WTC11 (cell line): ENCODE measurements around the gene SYNJ2. TPM values are rescaled to one million over a fixed set of nuclear protein-coding genes. Genes with fewer than 3 reads are reported as not detected.

Experiments used
- ATAC-seq: fragments of 200-7000 bp; cut with Tn5 transposase; 2 replicates; pipeline ENCODE4 v1.10.0; 2021; ENCODE audit warnings: mild to moderate bottlenecking, moderate library complexity
- CTCF ChIA-PET: fragments of 300-600 bp; sonication (Branson Sonifier 250); formaldehyde crosslinking; loops from one replicate; lab custom pipeline; 2021; ENCODE audit warnings: antibody characterized with exemption; lab: Charles Lee
- POLR2A ChIA-PET: fragments of 350-600 bp; sonication (Branson Sonifier 250); formaldehyde crosslinking; loops from one replicate; lab custom pipeline; 2021; ENCODE audit warnings: antibody characterized with exemption; lab: Charles Lee
- DNase-seq: peaks from one replicate; pipeline ENCODE4 v3.0.0; 2021; ENCODE audit warnings: low spot score
- H3K27ac Mint-ChIP-seq: 2 replicates; pipeline ENCODE4 v1.8.0; 2021; ENCODE audit warnings: mixed read lengths
- H3K27me3 Mint-ChIP-seq: 2 replicates; pipeline ENCODE4 v1.8.0; 2021; ENCODE audit warnings: low read depth, mild to moderate bottlenecking, moderate library complexity, mixed read lengths
- H3K36me3 Mint-ChIP-seq: 2 replicates; pipeline ENCODE4 v1.8.0; 2021; ENCODE audit warnings: mixed read lengths
- H3K4me1 Mint-ChIP-seq: 2 replicates; pipeline ENCODE4 v1.8.0; 2022; ENCODE audit warnings: mixed read lengths
- H3K4me3 Mint-ChIP-seq: 2 replicates; pipeline ENCODE4 v1.8.0; 2021; ENCODE audit warnings: mild to moderate bottlenecking, moderate library complexity, mixed read lengths
- H3K9me3 Mint-ChIP-seq: 2 replicates; pipeline ENCODE4 v1.8.0; 2021; ENCODE audit warnings: mixed read lengths
- AR ChIP-seq: fragments of 250-450 bp; sonication (Bioruptor Pico); IDR thresholded peaks from 2 replicates; pipeline ENCODE4 v1.9.0; 2021; ENCODE audit warnings: mild to moderate bottlenecking
- ATF3 ChIP-seq: sonication (generic); formaldehyde crosslinking; conservative IDR thresholded peaks from 2 replicates; pipeline ENCODE4 v1.8.1; 2022; ENCODE audit warnings: mild to moderate bottlenecking, missing genetic modification reagents
- ESRRA ChIP-seq: sonication (generic); formaldehyde crosslinking; IDR thresholded peaks from 2 replicates; pipeline ENCODE4 v1.8.1; 2022; ENCODE audit warnings: mild to moderate bottlenecking, missing genetic modification reagents, borderline replicate concordance
- GABPB1 ChIP-seq: sonication (generic); formaldehyde crosslinking; IDR thresholded peaks from 2 replicates; pipeline ENCODE4 v1.8.1; 2023; ENCODE audit warnings: mild to moderate bottlenecking, missing genetic modification reagents
- HMGA2 ChIP-seq: fragments of 250-450 bp; sonication (Bioruptor Pico); IDR thresholded peaks from 2 replicates; pipeline ENCODE4 v1.4.0; 2021; ENCODE audit warnings: mild to moderate bottlenecking, moderate library complexity
- IRF1 ChIP-seq: sonication (generic); formaldehyde crosslinking; IDR thresholded peaks from 2 replicates; pipeline ENCODE4 v1.8.0; 2023; ENCODE audit warnings: missing genetic modification reagents
- KAT7 ChIP-seq: sonication (generic); formaldehyde crosslinking; IDR thresholded peaks from 2 replicates; pipeline ENCODE4 v1.8.1; 2023; ENCODE audit warnings: missing genetic modification reagents, mild to moderate bottlenecking, borderline replicate concordance
- PRDM15 ChIP-seq: sonication (generic); formaldehyde crosslinking; IDR thresholded peaks from 2 replicates; pipeline ENCODE4 v1.8.0; 2022; ENCODE audit warnings: missing genetic modification reagents
- TEAD1 ChIP-seq: sonication (generic); formaldehyde crosslinking; IDR thresholded peaks from 2 replicates; pipeline ENCODE4 v1.8.0; 2022; ENCODE audit warnings: mild to moderate bottlenecking, missing genetic modification reagents
- USF1 ChIP-seq: sonication (generic); formaldehyde crosslinking; IDR thresholded peaks from 2 replicates; pipeline ENCODE4 v1.8.0; 2022; ENCODE audit warnings: mild to moderate bottlenecking, missing genetic modification reagents
- ZBTB21 ChIP-seq: sonication (generic); formaldehyde crosslinking; IDR thresholded peaks from 2 replicates; pipeline ENCODE4 v1.8.1; 2023; ENCODE audit warnings: mild to moderate bottlenecking, missing genetic modification reagents, borderline replicate concordance
- ZMAT4 ChIP-seq: fragments of 250-450 bp; sonication (Bioruptor Pico); IDR thresholded peaks from 2 replicates; pipeline ENCODE4 v1.9.0; 2021; ENCODE audit warnings: mild to moderate bottlenecking
- ZNF232 ChIP-seq: sonication (generic); formaldehyde crosslinking; IDR thresholded peaks from 2 replicates; pipeline ENCODE4 v1.8.0; 2022; ENCODE audit warnings: mild to moderate bottlenecking, missing genetic modification reagents
- ZNF512 ChIP-seq: sonication (generic); formaldehyde crosslinking; IDR thresholded peaks from 2 replicates; pipeline ENCODE4 v1.8.1; 2022; ENCODE audit warnings: missing genetic modification reagents, borderline replicate concordance
- ZNF532 ChIP-seq: fragments of 250-450 bp; sonication (Bioruptor Pico); IDR thresholded peaks from 2 replicates; pipeline ENCODE4 v1.9.0; 2021; ENCODE audit warnings: mild to moderate bottlenecking, borderline replicate concordance
- ZNF671 ChIP-seq: fragments of 250-450 bp; sonication (Bioruptor Pico); IDR thresholded peaks from 2 replicates; pipeline ENCODE4 v1.8.0; 2021; ENCODE audit warnings: mild to moderate bottlenecking
- total RNA-seq: library from RNA; stranded (reverse); gene quantifications from 3 replicates; pipeline ENCODE4 v1.2.3, GENCODE V29; 2021

Gene SYNJ2
- total RNA-seq, 1 experiment from 2014 or later = 15.3 TPM

GRCh38 chr6:158021376-158021775 is 39.7 kb downstream of the SYNJ2 start (continued):
- TF ChIP-seq USF1 (CRISPR knock-in tag) = no peak
- TF ChIP-seq ESRRA (CRISPR knock-in tag) = no peak
- no peak for TF ChIP-seq IRF1 (CRISPR knock-in tag)
- no peak for TF ChIP-seq ZNF512 (CRISPR knock-in tag)
- no peak for TF ChIP-seq ZNF232 (CRISPR knock-in tag)
- TF ChIP-seq TEAD1 (CRISPR knock-in tag) = no peak
- no peak for TF ChIP-seq ZMAT4 (CRISPR knock-in tag)
- no peak for TF ChIP-seq PRDM15 (CRISPR knock-in tag)
- TF ChIP-seq AR = no peak
- no peak for TF ChIP-seq KAT7 (CRISPR knock-in tag)
- no peak for TF ChIP-seq ZBTB21 (CRISPR knock-in tag)
- no peak for TF ChIP-seq HMGA2 (CRISPR knock-in tag)
- no peak for TF ChIP-seq GABPB1 (CRISPR knock-in tag)
- no peak for TF ChIP-seq ZNF671

GRCh38 chr6:158021814-158022748 is 40.4 kb downstream of the SYNJ2 start:
- peaks cover 11% of the 10 kb centered on the region for H3K36me3 Mint-ChIP-seq
- TF ChIP-seq GABPB1 (CRISPR knock-in tag) (no peak), ZNF532 (CRISPR knock-in tag) (no peak), ATF3 (CRISPR knock-in tag) (no peak)
- TF ChIP-seq, all 79 proteins: peak for 0
- no peak for ATAC-seq
- Mint-ChIP-seq H3K9me3 (no peaks in the 10 kb centered on the region), H3K27ac (no peak overlapping the region), H3K27me3 (no peaks in the 10 kb centered on the region), H3K4me3 (no peak overlapping the region), H3K4me1 (peaks cover 21% of the 10 kb centered on the region)
- CTCF ChIA-PET = interaction anchor here (0.7 to 1.1 kb wide), 2 partner anchors 23 to 27 kb away, joined by 3 to 4 read pairs; no protein-coding TSS in a partner anchor
- no peak for DNase-seq
- POLR2A ChIA-PET = no interaction called here
